GM12872 (cell line): ENCODE measurements around the gene USP2.

ENCODE experiments used
- TF ChIP-seq, protein P1 (sequence below): IDR thresholded peaks from 3 replicates; pipeline ENCODE4 v1.5.1; 2011; ENCODE audit warnings: low read depth, mild to moderate bottlenecking, low read length, moderate library complexity; ENCODE audit not compliant: insufficient read depth

Gene USP2

DNA sequence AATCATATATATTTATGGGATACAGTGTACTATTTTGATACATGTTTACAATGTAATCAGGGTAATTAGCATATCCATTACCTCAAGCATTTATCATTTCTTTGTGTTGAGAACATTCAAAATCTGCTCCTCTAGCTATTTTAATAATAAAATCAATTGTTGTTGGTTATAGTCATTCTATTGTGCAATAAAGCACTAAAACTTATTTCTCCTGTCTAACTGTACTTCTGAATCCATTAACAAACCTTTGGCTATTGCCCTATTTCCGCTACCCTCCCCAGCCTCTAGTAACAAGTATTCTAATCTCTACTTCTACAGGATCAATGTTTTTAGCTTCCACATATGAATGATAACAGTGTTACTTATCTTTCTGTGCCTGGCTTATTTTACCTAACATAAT lies 15.3 kb upstream of the USP2 start:
- TF ChIP-seq, protein P1, sequence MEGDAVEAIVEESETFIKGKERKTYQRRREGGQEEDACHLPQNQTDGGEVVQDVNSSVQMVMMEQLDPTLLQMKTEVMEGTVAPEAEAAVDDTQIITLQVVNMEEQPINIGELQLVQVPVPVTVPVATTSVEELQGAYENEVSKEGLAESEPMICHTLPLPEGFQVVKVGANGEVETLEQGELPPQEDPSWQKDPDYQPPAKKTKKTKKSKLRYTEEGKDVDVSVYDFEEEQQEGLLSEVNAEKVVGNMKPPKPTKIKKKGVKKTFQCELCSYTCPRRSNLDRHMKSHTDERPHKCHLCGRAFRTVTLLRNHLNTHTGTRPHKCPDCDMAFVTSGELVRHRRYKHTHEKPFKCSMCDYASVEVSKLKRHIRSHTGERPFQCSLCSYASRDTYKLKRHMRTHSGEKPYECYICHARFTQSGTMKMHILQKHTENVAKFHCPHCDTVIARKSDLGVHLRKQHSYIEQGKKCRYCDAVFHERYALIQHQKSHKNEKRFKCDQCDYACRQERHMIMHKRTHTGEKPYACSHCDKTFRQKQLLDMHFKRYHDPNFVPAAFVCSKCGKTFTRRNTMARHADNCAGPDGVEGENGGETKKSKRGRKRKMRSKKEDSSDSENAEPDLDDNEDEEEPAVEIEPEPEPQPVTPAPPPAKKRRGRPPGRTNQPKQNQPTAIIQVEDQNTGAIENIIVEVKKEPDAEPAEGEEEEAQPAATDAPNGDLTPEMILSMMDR = no peak

DNA sequence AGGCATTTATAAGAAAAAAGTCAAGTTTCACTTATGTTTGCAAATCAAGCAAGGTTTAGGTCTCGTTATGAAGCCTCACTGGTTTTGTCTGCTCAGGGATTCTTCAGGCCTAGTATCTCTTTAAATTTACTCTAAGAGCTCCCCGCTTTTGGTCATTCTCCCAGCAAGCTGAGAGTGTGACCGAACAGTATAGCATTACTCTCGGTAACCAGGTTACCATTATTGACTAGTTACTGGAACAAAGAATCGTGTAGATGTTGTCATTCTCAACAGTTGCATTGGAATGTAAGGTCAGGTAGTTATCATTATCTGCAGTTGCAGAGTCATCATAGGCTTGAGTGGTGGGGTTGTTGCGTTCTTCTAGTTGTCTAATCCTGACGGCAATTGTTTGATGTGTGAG lies 9.8 kb upstream of the USP2 start:
- TF ChIP-seq, protein P1 = no peak

DNA sequence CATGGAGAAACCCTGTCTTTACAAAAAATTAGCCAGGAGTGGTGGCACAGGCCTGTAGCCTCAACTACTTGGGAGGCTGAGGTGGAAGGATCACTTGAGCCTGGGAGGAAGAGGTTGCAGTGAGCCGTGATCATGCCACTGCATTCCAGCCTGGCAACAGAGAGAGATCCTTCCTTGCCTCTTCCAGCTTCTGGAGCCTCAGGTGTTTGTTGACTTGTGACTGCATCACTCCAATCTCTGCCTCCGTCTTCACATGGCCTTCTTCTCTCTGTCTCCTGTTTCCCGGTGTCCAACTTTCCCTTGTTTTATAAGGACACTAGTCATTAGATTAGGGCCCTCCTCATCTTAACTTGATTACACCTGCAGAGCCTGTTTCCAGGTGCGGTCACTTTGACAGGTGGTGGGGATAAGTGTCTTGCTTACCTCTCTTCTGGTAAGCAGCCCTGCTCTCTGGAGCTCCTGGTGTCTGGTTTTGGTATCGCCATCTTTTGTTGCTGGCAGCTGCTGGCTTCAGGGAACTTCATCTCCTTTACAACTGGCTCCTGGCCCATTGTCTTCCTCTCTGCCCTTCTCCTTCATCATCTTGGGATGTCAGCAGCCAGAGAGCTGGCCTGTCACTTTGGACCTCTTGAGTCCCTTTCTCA lies 8.2 kb upstream of the USP2 start:
- TF ChIP-seq, protein P1 = peak; percentile 77

DNA sequence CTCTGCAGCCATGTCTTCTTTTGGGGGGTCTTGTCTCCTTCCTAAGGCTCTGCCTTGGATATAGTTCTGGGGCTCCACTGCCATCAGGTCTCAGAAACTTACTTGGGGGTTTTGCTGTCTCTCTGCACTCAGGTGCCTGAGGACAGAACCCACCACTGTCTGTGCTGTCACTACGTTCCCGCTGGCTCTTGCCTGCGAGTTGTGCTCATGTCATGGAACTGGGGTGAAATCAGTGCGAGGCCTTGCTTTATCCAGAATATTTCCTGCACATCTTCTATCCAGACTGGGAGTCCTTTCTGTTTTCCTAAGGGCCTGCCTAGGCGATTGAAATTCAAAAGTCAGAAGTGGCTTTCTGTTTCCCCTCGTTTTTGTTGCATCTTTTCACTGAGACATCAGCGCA lies 6.6 kb upstream of the USP2 start:
- TF ChIP-seq, protein P1 = no peak

DNA sequence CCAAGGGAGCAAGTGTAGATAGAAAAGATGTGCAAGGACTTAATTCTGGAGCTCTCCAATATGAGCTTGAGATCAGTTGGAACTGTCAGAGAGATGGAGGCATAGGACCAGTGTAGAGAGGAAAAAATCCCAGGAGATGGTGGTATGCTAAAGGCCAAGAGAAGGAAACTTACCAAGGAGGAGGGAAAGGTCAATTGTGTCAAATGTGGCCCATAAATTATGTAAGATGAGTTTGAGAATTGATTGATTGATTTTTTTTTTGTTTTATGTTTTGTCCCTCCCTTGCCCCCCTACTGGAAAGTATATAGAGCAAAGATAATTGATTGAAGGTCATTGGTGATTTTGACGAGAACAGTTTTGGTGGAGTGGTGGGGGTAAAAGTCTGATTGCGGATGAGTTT lies 2.8 kb upstream of the USP2 start:
- TF ChIP-seq, protein P1 = no peak

DNA sequence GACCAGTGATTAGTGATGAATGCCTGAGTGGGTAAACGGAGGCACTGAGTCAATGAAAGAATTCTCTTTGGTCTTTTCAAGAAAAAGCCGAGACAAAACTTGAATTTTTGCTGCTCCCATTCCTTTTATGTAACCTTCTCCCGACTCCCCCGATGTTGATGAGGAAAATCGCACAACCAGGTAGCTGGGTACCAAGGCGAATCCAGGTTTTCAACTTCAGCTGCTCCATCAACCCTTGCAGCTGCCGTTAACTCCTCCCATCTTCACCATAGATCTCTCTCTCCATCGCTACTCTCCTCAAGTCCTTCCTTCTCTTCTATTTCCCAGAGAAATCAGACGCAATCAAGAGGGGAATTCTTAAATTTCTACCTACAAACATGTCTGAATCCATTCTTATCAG lies 611 bp upstream of the USP2 start:
- TF ChIP-seq, protein P1 = no peak

DNA sequence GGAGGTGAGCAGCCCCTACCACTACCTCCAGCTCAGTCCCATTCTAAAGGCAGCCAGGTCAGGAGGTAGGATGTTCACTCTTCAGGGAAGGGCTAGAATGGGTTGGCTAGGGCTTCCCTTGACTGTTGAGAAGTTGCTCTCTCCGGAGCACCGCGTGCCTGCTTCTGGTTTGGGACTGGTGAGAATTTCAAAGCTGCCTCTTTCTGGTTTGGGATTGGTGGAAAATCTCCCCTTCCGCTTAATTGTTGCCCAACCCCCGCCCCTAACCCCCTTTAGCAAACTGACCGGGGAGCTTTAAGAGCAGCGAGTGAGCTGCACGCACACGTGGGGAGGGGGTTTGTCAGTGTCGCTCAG lies 686 bp downstream of the USP2 start:
- TF ChIP-seq, protein P1 = no peak
